NCI-H2196 treated with DMSO at 0.1 percent for 48 hours (cell line): ENCODE measurements around the gene GRN.
A peak's percentile ranks its signal among the peaks of the same experiment; 100 is the strongest.
"Not testable (repeated sequence)": the region's sequence is repeated elsewhere in the genome, so short reads cannot be mapped to it uniquely, and the experiment has no call there.

Source experiments
- DNase-seq: peaks from one replicate; lab custom pipeline; 2025; ENCODE audit not compliant: unreplicated experiment; lab: John Stamatoyannopoulos, UW

Gene GRN

DNA sequence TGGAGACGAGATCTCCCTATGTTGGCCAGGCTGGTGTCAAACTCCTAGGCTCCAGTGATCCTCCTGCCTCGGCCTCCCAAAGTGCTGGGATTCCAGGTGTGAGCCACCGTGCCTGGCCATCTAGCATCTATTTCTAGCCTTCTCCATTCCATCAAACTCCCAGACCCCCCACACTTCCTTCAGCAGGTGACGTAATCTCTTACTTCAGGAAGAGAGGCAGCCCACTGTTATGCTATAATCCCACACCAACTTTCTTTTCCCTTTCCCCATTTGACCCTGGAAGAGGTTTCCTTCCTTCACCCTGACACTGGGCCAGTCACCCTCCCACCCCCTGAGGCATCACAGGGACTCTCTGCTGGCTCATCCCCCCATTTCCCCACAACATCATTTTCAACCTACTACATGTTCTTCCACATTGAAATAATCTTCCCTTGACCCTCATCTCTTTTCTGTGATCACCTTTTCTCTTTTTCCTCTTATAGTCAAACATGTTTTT lies 36.8 kb downstream of the GRN start:
- DNase-seq: no peak

DNA sequence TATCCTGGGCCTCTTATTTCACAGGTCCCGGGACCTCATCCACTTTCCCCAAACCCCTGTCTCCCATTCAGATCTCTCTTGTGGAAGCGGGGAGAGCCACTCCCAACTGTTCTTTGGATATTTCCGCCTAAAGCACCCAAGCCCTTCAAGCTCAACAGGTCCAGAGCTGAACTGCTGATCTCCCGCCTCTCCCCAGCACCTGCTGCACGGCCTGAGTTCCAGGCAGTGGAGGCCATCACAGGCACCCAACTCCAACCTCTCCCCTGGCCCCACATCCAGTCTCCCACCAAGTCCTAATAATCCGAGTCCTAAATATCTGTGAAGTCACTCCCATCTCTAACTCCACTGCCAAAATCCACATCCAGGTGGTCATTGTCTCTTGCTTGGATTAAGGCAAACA lies 37.8 kb downstream of the GRN start:
- no peak for DNase-seq

DNA sequence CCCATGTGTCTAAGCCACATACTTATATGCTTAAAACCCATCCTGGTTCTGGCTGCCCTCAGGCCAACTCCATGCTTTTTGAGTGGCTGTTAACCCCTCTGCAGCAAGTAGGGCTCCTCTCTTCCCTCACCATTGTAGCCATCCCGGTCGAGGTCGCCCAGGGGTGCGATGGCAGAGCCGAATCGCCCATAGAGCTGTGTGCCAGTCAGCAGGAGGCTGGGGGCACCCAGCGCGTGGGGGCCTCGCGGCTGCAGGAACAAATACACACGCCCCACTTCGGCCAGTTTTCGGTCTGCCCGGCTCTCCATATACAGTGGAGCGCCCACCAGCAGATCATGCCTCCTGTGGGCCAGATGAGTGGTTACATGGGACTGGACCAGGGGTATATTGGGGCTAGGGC lies 38.3 kb downstream of the GRN start:
- DNase-seq: no peak

DNA sequence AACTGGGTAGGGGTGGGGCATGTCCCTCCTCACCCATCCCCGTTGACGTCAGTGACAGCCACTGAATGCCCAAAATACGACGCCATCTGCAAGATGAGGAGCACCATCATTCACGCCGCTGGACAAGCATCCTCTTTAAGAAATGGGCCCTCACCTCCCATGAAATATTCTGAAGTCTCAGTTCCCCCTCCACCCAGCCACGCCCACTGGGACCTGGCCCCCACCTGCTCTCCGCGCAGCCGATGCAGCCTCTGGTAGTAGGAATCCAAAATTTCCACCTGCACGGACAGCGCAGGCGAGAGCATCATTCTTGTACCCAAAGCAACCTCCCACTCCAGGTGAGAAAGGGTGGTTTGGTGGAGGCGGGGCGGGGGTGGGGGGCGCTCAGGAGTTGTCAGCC lies 38.8 kb downstream of the GRN start:
- DNase-seq: no peak

DNA sequence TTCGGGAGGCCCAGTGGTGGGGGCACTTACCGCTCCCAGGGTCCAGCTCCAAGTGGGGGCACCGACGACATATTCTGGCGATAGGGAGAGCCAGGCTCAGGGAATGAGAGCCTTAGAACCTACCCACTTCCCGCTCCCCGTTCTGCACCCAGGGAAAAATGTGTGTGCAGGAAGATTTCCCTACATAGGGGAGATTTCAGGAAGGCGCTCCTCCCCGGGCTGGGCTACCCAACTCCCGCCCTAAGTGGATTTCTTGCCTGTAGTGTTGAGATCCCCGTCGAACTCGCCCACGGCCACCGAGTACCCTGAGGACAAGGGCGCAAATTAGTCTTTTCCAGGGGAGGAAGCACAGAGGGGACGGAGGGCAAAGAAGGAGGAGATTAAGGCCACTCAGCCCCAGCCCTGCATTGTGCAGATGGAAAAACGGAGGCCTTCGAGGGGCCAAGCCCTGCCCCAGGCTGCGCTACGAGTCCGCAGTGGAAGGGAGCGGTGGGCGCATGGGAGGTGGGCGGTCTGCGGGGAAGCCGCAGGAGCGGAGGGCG lies 39.2 kb downstream of the GRN start:
- DNase-seq: no peak

DNA sequence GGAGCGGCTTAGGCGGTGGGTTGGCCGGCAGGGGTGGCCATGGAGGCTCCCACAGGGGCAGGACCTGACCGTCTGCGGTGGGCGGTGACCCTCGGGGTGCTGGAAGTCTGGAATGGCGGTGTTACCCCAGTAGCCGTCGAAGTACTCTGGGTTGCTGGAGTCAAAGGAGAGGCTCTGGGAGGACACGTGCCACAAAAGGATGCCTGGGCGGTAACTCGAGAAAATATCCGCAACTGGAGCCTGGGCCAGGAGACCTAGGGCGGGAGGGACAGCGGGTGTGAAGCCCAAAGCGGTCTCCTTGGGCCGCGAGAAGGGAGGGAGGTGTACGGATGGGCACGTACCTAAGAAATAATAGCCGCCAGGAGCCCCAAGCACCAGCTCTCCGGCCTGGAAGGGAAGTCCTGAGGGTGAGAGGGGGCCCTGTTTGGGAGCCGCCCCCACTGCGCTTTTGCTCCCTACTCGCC lies 39.8 kb downstream of the GRN start:
- DNase-seq: no peak

DNA sequence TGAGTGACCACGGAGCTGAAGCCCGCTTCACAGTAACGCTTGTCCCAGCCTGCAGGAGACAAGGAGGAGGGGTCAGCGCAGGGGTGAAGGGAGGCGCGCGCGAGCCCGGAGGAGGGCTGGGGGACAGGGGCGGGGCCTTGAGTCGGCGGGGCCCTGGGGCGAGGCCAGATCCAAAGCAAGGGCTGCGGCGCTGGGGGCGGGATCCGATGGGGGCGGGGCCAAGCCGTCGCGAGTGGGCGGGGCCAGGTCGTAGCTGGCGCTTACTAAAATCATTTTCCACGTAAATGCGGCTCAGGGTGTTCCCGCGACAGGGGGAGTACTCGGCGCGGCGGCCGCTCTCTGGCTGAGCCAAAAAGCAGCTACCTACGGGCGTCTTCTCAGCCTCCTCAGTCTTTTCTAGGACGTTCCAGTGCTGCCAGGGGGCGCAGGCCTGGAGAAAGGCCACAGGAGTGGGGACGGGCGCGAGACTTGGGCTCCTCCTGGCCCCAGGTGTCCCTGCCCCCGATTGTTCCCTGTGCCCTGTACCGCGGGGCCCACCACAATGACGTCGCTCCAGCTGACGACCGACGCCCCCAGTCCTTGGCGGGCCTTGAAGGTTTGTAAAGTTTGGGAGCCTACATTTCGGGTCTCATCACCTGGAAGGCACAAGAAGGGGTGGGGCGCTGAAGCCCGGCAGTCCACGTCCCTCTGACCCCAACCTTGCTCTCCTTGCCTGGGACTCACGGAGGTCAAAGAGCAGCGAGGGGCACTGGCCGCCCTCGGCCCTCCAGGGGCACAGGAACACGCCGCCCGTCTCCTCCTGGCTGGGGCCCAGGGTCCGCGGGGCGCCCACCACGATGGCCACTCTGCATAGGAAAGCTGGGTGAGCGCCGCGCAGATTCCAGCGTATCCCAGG lies 40.4 kb downstream of the GRN start:
- peak; percentile 91 for DNase-seq

GRCh38 chr17:44386182-44386525 lies 41.1 kb downstream of the GRN start:
- no peak for DNase-seq

GRCh38 chr17:44387804-44388203 lies 42.7 kb downstream of the GRN start:
- no peak for DNase-seq

DNA sequence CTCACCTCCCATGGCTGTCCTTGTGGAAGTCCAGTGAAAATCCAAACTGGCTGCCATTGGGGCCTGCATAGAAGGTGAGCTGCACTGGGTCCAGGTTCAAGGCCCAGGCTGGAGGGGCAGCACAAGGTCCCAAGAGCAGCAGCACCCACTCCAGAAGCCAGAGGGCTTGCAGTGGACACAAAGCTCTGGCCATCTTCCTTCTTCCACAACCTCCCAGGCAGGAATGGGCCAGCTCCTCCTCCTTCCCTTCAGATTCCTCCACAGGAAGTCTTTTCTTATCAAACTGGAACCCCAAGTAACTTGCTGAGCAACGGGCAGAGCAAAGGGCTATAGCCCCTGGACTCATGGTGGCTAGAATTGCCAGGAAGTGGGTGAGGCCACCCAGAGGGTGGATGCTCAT lies 44.2 kb downstream of the GRN start, which contains the start of gene ITGA2B:
TSS of gene ITGA2B (minus strand) at position 369 of the 400 bp plus-strand sequence. CDS start at position 193, 176 bp downstream.
- no peak for DNase-seq

- no peak for DNase-seq
Measured at GRCh38 chr17:44389723-44390202, 44.7 kb downstream of the GRN start.

DNA sequence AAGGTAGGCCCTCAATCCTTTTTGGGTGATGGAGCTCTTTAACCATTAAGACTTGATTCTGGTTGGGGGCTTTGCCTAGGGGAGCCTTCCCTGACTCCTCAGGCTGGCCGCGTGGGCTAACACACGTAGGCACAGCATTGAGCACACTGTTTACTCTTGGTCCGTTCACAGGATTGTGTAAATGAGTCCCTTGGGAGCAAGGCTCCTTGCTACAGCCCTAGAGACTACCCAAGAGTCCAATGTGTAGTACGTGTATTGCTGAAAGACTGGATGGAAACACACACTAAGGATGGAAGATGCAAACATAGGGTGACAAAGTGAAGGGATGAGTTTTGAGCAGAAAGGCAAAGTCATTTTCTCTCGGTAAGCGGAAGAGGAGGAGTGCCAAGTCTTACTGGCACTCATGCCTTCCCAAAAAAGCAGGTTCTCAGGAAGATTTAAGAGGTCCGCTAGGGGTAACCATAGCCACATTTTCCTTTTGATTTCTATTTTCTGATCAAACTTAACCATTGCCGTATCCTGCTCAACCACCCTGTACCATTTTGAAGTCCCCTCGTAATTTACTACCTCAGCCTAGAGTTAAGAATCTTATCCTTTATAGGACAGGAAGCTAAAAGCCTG lies 45.3 kb downstream of the GRN start:
- no peak for DNase-seq

DNA sequence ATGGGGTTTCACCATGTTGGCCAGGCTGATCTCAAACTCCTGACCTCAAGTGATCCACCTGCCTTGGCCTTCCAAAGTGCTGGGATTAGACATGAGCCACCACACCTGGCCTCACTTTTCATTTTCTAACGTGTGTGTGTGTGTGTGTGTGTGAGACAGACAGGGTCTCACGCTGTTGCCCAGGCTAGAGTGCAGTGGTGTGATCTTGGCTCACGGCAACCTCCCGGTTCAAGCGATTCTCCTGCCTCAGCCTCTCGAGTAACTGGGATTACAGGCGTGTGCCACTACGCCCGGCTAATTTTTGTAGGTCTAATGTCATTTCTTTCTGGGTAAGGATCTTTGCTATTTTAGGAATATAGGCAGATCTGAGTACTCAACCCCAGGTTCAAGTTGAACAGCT lies 49.0 kb downstream of the GRN start:
- DNase-seq: not testable (repeated sequence)

GRCh38 chr17:44394833-44395232 lies 49.7 kb downstream of the GRN start:
- no peak for DNase-seq

DNA sequence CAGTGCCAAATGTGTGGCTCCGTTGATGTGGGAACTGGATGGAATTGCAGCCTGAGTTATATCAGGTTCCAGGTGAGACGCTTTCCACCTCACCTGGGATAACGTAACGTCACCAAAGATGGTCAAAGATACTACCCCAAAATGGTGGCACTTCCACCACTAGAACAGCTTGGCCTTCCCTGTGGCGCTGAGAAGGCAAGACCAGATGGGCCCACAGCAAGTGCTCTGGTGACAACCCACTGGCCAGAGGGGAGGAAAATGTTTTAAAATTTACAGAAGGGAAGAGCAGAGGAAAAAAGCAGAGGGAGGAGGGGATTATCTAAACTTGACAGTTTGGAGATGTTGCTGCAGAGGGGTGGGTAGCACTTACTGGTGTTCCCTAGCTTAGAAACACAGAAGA lies 51.8 kb downstream of the GRN start:
- DNase-seq: no peak

DNA sequence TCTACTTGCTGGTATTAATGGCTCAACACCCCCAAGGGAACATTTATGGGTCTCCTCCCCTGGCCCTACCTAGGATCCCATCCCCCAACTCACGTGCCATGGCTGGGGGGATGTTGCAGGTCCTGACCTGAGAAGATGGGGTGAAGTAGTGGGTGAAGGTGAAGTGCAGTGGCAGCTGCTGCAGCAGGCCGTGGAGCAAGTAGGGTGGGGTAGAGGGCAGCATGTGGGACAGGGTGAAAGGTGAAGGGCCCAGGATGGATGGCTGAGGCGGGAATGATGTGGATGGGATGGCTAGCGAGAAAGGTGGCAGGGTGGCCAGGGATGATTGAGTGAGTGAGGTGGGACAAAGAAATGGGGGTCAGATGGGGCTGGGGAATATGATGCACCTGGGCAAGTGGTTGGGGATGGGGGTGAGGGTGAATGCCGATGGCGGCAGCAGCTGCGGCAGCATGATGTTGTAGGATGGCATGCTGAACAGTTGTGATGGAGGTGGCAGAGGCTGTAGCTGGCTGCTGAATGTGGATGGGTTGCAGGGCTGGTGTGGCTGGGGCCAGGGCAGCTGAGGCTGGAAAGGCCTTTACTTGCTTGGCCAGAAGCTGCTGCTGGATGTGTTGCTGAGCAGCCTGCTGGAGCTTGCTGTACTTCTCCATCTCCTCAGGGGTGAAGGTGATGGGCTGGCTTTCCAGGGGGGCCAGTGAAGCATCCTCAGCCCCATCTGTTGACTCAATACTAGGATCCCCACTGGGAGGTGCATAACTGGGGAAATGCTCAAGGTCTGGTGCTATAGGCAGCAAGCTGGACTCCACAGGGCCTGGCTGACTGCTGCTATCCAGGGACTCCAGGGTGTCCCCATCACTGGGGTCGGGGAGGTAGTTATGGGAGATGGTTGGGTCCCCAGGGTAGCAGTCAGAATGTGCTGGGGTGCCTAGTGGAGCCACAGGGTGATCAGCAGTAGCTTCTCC lies 52.7 kb downstream of the GRN start:
- DNase-seq: no peak

- DNase-seq: no peak
Measured at GRCh38 chr17:44398692-44399691, 53.9 kb downstream of the GRN start.

- DNase-seq: peak; percentile 19
Measured at GRCh38 chr17:44400226-44400847, 55.2 kb downstream of the GRN start.
